Measurements from ENCODE around the gene DPPA5.
"Not testable (repeated sequence)": the region's sequence is repeated elsewhere in the genome, so short reads cannot be mapped to it uniquely, and the experiment has no call there.

Gene DPPA5, protein sequence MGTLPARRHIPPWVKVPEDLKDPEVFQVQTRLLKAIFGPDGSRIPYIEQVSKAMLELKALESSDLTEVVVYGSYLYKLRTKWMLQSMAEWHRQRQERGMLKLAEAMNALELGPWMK

DNA sequence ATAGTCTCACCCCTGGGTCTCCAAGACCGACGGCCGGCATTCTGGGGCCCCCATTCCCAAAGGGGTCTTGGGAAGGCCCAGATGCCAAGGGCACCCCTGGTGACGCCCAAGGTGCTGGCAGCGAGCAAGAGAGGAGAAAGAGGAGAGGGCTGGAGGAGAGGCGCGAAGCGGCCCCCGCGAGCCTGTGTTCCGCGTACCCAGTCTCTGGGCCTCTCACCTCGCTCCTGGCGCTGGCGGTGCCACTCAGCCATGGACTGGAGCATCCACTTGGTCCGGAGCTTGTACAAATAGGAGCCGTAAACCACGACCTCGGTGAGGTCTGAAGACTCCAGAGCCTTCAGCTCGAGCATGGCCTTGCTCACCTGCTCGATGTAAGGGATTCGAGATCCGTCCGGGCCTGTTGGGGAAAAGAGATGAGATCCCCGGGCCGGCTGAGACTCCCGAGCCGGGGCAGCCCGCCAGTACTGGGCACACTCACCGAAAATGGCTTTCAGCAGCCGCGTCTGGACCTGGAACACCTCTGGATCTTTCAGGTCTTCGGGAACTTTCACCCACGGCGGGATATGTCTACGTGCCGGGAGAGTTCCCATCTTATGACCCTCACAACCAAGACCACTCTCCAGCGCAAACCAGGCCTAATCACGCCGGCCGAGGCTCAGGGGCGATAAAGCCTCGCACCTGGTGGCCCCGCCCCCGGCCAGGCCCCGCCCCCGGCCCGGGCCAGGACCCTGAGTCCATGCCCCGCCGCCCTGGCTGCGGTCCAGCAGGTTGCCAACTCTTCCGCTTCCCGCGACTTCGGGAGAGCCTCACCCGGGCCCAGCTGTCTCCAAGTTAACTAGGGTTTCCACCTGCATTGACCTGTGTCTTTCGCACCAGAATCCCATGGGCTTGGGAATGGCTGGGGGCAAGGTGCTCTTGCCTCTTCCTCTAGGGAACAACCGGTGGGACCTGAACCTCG, at the start of gene DPPA5:
TSS of gene DPPA5 (minus strand) at position 641 of the 958 bp plus-strand sequence. CDS start at position 590, 51 bp downstream.
- no peak for DNase-seq

DNA sequence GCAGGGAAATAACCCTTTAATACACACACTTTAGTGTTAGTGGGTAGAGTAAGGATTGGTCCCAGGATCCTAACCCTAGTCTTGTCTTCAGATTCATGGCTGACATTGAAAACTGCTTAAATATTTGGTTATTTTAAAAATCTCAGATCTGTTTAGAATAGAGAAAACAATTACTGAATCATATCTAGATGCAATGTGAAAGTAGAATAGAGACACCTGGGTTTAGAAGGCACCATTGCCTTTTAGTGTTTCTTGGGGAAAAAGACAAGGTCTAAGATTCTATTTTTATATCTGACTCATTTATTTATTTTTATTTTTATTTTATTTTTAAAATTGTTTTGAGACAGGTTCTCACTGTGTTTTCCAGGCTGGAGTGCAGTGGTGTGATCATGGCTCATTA, 46.6 kb upstream of the DPPA5 start:
- no peak for DNase-seq

DNA sequence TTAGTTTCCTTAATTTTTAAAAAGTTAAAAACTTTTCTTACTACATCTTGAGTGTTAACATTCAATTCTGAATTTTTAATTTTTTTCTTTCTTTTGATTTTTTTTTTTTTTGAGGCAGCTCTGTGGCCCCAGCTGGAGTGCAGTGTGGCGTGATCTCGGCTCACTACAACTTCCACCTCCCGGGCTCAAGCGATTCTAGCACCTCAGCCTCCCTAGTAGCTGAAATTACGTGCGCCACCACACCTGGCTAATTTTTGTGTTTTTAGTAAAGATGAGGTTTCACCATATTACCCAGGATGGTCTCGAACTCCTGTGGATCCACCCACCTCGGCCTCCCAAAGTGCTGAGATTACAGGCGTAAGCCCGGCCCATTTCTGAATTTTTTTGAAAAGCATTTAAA, 41.8 kb upstream of the DPPA5 start:
- DNase-seq, result no peak

DNA sequence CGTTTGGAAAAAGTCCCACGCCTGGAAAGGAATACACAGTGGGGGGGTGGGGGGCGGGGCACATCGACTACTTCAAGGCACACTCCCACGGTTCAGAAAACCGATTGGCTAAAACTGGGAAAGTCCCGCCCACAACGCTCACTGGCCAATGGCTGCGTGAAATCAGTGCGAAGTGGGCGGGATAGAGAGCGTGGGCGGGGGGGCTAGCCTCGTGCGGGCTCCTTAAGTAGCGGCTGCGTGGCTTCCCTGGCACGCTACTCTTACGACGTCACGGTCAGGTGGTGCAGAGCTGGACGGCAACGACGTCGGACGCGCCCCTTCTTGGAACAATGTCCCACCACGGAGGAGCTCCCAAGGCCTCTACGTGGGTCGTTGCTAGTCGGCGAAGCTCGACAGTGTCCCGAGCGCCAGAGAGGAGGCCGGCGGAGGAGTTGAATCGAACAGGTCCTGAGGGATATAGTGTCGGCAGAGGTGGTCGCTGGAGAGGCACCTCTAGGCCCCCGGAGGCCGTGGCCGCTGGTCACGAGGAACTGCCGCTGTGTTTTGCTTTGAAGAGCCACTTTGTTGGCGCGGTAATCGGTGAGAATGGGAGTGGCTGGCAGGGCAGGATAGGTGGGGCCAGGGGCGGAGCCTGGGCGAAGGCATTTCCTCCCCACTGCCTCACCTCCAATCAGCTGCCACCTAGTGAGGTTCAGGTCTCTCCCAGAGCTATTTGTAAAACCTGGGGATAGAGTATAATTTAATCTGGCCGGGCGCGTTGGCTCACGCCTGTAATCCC, 40.7 kb upstream of the DPPA5 start, which contains the start of gene DDX43:
TSS of gene DDX43 (plus strand) at position 252 of the 778 bp plus-strand sequence. CDS start at position 330, 78 bp downstream.
- DNase-seq, result no peak

DNA sequence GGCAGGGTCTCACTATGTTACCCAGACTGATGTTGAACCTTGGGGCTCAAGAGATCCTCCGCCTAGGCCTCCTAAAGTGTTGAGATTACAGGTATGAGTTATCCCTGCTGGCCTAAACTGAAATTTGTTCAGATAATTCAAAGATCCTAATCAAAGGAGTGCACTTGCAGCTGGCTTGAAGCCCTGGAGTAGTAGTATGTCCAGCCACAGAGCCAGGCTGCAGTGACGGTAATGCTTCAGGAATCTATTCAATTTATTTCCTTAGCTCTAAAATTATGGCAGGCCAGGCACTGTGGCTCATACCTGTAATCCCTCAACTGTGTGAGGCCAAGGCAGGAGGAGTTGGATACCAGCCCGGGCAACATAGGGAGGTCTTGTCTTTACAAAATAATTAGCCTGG, 39.2 kb upstream of the DPPA5 start:
- DNase-seq, result no peak

DNA sequence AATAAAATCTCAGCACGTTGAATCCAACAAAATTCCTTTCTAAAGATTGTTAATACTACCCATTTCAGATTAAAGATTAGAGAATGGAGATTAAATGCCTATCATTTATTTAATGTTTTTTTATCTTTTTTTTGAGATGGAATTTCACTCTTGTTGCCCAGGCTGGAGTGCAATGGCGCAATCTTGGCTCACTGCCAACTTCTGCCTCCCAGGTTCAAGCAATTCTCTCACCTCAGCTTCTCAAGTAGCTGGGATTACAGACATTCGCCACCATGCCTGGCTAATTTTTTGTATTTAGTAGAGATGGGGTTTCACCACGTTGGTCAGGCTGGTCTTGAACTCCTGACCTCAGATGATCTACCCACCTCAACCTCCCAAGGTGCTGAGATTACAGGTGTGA, 38.1 kb upstream of the DPPA5 start:
- DNase-seq, result not testable (repeated sequence)

DNA sequence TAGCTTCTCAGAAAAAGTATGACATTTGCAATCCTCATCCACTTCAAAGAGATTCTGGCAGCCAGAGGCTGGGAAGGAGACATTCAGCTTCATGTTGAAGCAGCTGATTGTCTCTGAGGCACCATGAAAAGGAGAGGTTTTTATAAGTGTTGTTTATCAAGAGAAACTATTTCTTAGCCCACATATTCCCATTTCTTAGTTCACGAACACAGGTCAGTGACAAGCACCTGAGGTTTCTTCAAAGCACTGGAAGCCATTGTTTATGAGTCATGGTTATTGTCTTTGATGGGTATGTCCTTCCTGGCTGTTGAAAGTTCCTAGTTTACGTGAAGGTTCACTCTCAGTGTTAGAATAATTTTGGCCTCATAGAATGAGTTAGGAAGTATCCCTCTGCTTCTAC, 37.6 kb upstream of the DPPA5 start:
- no peak for DNase-seq

DNA sequence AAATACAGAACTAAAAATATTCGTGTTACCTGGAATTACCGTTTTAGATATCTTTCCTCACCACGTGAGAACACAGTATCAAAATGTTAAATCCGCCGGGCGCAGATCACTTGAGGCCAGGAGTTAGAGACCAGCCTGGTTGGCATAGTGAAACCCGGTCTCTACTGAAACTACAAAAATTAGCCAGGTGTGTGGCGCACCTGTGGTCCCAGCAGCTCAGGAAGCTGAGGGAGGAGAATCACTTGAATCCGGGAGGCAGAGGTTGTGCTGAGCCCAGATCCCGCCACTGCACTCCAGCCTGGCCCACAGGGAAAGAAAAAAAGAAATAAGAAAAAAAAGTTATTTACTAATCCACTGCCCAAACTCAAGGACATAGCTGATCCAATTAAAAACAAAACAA, 35.8 kb upstream of the DPPA5 start:
- no peak for DNase-seq

DNA sequence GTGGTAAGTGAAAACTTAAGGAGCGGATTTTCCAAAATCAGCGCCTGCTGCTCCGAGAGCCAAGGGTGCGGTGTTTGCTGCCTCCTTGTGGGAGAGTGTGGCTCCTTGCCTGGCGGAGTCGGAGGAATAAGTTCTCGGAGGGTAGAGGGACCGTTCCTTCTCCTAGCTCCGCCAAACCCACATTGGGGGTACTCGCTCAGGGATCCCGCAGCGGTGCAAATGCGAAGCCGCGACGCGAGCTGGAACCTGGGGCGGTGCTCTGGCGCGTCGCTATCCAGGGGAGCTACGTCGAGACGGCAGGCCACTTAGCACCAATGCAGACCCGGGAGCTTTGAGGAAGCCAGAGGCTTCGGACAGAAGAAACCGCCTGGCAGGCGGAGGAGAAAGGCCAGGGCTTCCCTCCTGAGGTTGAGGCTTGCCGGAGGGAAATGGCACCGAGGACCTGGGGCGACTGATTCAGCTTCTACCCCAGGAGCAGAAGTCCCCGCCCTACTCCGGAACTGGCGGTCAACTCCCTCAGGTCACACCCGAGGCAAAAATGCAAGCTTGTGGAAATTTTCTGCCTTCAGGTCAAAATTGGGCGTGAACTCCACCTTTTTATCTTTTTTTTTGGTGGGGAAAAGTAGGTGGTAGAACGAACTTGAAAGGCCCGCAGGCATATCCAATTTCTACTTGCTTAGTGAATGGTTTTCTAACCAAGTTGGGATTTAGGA, 34.9 kb upstream of the DPPA5 start:
- no peak for DNase-seq

DNA sequence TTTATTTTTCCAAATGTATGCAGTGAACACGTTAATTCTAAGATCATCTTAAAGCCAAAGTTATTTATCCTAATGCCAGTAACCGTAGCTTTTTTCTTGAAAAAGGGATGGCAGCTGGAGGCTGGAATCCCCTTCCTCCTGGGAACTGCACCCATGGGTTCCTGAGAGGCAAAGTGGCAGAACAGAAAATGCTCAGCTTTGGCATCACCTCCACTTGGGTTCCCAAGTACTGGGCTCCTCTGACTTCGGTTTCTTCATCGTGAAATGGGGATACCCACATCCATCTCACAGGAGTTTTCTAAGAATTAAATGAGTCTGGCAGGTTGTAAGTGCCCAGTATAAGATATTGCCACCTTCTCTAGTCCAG, 34.3 kb upstream of the DPPA5 start:
- no peak for DNase-seq

DNA sequence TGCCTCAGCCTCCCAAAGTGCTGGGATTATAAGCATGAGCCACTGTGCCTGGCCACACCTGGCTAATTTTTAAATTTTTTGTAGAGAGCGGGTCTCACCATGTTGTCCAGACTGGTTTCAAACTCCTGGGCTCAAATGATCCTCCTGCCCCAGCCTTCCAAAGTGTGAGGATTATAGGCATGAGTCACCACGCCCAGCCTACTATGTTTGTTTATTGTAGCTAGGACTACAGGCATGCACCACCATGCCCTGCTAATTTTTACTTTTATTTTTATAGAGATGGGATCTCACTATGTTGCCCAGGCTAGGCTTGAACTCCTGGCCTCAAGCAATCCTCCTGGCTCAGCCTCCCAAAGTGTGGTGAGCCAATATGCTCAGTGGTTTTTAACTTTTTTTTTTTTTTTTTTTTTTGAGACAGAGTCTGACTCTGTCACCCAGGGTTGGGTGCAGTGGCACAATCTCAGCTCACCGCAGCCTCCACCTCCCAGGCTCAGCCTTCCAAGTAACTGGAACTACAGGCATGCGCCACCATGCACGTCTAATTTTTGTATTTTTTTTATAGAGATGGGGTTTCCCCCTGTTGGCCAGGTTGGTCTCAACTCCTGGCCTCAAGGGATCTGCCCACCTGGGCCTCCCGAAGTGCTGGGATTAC, 28.5 kb upstream of the DPPA5 start:
- DNase-seq, result no peak

DNA sequence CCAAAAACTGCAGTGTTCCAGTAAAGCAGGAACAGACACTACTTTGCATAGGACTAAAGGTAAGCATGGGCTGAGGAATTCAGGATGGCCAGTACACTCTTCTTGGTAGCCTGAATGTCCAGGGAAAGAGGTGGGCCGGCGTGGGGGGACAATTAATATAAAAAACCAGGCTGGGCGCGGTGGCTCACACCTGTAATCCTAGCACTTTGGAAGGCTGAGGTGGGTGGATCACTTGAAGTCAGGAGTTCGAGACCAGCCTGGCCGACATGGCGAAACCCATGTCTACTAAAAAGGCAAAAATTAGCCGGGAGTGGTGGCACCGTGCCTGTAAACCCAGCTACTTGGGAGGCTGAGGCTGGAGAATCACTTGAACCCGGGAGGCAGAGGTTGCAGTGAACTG, 27.5 kb upstream of the DPPA5 start:
- not testable (repeated sequence) for DNase-seq

DNA sequence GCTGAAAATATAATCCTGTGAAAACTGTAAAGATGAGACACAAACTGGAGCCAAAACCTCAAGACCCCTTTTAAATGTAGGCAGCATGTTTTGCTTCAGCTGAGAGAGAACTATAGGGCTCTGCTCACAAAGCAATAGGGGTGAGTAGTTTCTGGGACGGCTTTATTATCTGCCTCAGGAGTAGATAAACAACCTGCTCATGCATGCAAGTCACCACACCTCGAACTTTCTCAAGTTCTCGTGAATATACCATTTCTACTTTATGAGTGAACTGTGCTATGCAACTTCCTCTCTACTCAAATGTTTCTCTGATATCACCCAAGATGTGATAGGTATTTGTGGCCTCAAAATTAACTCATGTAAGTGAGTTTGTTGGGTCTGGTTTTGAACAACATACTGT, 23.1 kb upstream of the DPPA5 start:
- DNase-seq, result no peak

DNA sequence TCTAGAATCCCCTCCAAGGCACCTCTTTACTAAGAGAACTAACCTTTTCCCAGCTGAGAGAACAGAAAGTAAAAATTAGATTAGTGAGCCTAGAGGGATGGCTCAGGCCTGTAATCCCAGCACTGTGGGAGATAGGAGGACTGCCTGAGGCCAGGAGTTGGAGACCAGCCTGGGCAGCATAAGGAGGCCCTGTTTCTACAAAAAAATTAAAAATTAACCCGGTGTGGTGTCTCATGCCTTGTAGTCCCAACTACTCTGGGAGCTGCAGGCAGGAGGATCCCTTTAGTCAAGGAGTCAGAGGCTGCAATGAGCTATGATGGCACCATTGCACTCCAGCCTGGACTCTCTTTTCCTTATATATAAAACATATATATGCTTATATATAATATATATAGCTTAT, 21.1 kb upstream of the DPPA5 start:
- DNase-seq, result no peak

DNA sequence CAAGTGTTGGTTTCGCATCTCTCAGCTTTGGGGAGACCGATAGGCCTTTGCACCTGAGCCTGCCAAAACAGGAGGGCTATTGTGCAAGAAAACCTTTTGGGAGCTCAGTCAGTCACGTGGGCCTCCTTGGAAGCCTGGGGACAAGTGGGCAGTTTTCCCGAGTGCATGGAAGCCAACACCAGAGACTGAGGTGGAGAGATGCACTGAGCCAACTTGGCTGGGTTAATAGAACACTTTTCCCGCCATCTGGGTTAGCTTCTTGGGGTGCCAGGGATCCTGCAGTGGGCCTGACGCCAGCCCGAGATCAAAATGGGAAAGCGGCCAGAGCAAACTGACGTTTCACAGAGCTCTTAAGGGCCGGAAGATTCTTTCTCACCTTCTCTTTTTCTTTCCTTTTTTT, 18.4 kb upstream of the DPPA5 start:
- DNase-seq, result no peak

DNA sequence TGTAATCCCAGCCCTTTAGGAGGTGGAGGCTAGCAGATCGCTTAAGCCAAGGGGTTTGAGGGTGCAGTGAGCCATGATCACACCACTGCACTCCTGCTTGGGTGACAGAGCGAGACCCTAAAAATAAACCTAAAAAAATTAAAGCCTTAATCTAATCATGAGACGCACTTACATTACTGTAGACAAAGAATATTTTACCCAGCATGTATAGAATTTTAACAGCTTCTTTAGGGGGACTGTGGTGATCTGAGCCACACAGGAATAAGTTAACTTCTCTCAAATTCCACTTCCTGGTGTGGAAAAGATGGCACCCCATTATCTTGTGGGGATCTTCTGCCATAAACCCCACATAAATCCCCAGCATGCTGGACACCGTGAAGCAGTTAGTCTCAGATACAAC, 17.9 kb upstream of the DPPA5 start:
- DNase-seq, result no peak

DNA sequence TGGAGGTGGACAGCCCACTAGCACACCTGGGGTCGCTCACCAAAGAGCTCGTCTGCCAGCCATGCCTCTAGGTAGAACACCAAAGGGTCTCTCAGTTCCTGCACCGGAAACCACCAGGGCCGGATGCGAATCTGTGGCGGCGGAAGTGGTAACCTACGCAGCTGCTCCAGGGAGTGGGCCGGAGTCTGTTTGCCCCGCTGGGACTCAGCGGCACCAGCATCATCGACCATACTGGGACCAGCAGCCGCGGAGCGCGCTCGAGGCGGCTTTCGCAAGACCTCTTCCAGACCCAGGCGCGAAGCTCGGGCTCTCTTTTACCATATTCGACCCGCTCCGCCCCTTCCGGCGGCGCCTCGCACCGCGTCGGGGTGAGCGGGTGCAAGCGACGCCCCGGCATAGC, 15.5 kb upstream of the DPPA5 start, which contains the start of gene OOEP:
TSS of gene OOEP (minus strand) at position 335 of the 400 bp plus-strand sequence. CDS start at position 230, 105 bp downstream.
- no peak for DNase-seq

DNA sequence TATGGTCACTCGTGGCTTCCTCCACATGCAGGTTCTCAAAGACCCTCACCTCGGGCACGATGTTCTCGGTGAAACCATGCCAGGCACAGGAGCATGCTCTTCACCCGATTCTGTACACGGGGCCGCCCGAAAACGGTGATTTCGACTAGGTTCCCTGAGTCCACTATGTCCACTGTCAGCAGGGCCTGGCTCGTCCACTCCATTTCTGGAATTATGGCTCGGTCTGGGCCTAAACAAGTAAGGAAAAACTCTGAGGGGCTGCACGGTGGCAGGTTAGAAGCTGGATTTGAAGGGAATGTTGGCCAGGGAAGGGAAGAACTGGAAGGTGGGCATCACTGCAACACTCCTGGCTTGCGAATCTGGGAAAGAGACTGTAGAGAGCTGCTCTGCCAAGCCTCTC, 15.1 kb upstream of the DPPA5 start:
- DNase-seq, result no peak

DNA sequence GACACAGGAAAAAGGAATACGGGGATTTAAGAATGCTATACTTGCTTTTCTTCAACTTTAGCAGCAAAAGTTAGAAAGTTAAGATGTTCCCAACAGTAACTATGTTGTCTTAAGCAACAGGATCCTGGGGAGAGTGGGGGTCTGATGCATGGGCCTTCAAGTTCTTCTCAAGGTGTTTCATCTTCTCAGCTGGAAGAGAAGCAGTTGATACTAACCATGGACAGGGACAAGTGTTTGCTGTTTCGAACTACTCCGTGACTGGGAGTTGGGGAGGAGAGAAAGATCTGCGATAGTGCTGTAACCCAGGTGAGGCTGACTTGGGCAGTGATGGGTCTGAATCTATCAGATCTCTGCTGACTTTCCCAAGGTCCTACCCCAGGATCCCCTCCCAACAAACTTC, 14.6 kb upstream of the DPPA5 start:
- DNase-seq, result no peak

DNA sequence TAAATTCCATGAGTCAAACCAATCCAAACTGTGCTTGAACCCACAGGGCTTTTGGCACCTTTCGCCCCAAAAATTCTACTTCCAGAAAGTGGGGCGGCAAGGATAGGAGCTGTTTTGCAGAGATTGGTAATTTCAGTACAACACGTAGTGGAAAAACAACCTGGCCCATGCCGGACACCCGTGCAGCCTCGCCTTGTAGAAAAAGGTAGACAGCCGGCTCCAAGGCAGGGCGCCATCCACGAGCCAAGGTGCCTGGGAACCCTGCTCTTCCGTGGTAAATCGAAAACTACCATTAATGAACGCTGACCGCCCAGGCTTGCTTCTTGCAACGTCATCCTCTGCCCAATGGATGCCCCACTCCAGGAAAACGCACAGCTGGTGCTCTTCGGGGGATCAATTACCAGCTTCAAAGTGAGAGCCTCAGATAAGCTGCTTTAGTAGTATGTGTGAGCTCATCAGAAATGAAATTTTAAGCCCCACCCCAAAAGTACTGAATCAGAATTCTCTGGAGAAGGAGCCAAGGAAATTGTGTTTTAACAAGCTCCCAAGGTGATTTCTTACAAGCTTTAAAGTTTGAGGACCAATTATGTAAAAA, 13.8 kb upstream of the DPPA5 start:
- DNase-seq, result no peak

DNA sequence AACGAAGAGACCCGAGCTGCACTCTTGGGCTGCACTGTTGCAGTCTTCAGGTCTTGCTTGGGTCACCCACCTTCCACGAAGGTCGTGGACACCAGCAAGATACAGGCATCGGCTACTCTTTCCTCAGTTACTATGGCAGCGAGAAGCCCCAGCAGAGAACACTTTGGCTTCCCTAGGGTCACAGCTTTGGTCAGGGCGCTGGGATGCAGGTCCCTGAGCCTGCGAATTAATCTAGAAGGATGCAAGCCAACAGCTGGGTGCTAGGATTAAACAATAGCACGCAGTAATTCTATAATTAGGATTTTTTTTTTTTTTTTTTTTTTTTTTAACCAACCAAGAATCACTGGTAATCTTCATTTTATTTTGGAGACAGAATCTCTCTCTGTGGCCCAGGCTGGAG, 10.5 kb upstream of the DPPA5 start:
- DNase-seq, result no peak

DNA sequence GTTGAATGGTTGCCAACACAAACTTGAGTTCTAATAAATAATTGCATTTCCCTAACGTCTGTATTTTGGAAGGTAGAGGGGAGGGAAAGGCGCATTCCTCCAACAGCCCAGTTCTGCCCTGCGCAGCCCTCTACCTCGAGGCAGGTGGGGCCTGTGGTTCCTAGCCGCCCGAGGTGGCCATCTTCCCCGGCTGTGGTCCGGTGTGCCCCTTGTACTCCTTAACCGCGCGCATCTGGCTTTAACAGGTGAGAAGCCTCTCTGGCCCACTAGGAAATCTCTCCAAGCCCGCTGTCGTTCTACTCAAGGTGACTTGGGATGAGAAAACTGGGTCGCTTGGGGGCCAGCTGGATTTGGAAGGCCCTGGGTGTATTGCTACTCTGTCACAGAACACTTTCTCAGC, 10.0 kb upstream of the DPPA5 start:
- DNase-seq, result no peak
